ENCODE results near the gene HCN3.

DNA sequence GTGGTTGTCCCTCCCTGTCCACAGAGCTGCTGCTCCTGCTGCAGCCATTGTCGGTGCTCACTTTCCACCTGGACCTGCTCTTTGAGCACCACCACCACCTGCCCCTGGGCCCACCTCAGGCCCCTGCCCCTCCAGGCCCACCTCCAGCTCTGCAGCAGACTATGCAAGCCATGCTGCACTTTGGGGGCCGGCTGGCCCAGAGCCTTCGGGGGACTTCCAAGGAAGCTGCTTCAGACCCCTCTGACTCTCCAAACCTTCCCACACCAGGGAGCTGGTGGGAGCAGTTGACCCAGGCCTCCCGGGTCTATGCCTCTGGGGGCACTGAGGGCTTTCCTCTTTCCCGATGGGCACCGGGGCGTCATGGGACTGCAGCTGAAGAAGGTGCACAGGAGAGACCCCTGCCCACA lies 49.4 kb downstream of the HCN3 start:
- TF ChIP-seq TAF1 (IDR thresholded peaks at IDR 0.05; ENCODE audit: borderline replicate concordance, insufficient read depth, low read length), result no peak
- TF ChIP-seq, protein P1, sequence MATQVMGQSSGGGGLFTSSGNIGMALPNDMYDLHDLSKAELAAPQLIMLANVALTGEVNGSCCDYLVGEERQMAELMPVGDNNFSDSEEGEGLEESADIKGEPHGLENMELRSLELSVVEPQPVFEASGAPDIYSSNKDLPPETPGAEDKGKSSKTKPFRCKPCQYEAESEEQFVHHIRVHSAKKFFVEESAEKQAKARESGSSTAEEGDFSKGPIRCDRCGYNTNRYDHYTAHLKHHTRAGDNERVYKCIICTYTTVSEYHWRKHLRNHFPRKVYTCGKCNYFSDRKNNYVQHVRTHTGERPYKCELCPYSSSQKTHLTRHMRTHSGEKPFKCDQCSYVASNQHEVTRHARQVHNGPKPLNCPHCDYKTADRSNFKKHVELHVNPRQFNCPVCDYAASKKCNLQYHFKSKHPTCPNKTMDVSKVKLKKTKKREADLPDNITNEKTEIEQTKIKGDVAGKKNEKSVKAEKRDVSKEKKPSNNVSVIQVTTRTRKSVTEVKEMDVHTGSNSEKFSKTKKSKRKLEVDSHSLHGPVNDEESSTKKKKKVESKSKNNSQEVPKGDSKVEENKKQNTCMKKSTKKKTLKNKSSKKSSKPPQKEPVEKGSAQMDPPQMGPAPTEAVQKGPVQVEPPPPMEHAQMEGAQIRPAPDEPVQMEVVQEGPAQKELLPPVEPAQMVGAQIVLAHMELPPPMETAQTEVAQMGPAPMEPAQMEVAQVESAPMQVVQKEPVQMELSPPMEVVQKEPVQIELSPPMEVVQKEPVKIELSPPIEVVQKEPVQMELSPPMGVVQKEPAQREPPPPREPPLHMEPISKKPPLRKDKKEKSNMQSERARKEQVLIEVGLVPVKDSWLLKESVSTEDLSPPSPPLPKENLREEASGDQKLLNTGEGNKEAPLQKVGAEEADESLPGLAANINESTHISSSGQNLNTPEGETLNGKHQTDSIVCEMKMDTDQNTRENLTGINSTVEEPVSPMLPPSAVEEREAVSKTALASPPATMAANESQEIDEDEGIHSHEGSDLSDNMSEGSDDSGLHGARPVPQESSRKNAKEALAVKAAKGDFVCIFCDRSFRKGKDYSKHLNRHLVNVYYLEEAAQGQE (IDR thresholded peaks at IDR 0.05; ENCODE audit: insufficient read depth in 1 of 2, low read depth in 2 of 2, low read length in 2 of 2), result no peak
- TF ChIP-seq POLR2AphosphoS5 (IDR thresholded peaks at IDR 0.05; ENCODE audit: low read depth, low read length), result no peak
- TF ChIP-seq SIN3A (IDR thresholded peaks at IDR 0.05; ENCODE audit: borderline replicate concordance, insufficient read depth, low read length), result no peak
- no peak for TF ChIP-seq FOXP2 (optimal IDR thresholded peaks at IDR 0.05; ENCODE audit: borderline replicate concordance, extremely low read depth, extremely low read length, insufficient read depth)
